ENCODE data around the gene SPSB3.
A peak's percentile ranks its signal among the peaks of the same experiment; 100 is the strongest.

The SPSB3 gene

DNA sequence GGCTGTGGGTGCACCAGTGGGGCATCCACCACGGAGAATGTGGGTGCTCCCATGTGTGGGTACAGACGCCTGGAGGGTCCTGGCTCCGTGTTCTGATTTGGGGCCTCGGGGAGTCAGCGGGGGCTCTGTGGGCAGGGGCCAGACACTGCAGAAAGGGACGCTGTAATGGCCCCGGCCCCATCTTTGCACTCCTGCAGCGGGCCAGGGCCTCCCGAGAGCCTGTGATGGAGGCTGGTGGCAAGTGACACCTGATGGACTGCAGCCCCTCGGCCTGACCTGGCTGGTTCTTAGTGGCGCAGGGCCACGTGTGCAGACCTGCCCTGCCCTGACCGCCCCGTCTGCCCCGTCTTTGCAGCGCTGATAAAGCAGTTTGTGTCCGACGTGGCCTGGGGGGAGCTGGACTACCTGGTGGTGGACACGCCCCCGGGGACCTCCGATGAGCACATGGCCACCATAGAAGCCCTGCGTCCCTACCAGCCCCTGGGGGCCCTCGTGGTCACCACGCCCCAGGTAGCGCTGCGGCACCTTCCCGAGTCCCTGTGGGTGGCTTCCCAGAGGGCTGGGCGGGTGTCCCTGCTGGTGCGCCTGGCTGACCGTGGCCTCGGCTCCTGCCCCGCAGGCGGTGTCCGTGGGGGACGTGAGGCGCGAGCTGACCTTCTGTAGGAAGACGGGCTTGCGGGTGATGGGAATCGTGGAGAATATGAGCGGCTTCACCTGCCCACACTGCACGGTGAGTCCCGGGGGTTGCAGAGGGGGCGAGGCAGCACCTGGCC lies 5.1 kb upstream of the SPSB3 start:
- no peak overlapping the region for H3K9ac ChIP-seq (ENCODE audit: low read depth, low read length)
- H3K4me1 ChIP-seq (ENCODE audit: insufficient read depth, low read length) = no peaks in the 10 kb centered on the region
- H3K36me3 ChIP-seq (ENCODE audit: insufficient read depth, low read length) = no peaks in the 10 kb centered on the region
- no peaks in the 10 kb centered on the region for H3K9me3 ChIP-seq (ENCODE audit: control insufficient read depth, insufficient read depth, low read length)

GRCh38 chr16:1787056-1787321 lies 4.6 kb upstream of the SPSB3 start:
- no peak overlapping the region for H3K9ac ChIP-seq (ENCODE audit: low read depth, low read length)
- no peaks in the 10 kb centered on the region for H3K36me3 ChIP-seq (ENCODE audit: insufficient read depth, low read length)
- H3K4me1 ChIP-seq (ENCODE audit: insufficient read depth, low read length) = no peaks in the 10 kb centered on the region
- H3K9me3 ChIP-seq (ENCODE audit: control insufficient read depth, insufficient read depth, low read length) = no peaks in the 10 kb centered on the region

DNA sequence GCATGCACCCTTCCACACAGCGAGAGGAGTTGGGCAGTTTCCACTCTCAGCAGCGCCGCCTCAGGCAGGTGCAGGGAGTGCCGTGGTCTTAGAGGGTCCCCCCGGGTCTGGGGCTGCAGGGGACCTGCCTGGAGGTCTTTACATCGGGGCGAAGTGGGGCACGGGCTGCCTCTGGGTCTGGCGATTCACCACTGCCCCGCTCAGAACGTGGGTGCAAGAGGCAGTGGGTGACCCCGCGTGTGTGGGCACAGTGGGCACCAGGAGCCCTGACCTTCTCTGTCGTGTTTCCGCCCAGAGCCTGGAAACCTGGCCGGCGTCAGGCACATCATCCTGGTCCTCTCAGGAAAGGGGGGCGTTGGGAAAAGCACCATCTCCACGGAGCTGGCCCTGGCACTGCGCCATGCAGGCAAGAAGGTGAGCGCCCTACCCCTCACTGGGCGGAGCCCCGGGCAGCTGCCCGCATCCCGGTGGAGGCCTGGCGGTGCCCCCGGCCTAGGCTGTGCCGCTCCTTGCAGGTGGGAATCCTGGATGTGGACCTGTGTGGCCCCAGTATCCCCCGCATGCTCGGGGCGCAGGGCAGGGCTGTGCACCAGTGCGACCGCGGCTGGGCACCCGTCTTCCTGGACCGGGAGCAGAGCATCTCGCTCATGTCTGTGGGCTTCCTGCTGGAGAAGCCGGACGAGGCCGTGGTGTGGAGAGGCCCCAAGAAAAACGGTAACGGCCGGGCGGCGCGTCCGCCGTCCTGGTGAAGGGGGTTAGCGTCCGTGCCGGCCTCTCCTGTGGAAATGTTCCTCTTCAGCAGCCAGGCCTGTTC lies 4.1 kb upstream of the SPSB3 start:
- H3K4me1 ChIP-seq (ENCODE audit: insufficient read depth, low read length) = no peaks in the 10 kb centered on the region; the same call in 1 of the 2 replicates
- H3K36me3 ChIP-seq (ENCODE audit: insufficient read depth, low read length) = no peaks in the 10 kb centered on the region
- no peak overlapping the region for H3K9ac ChIP-seq (ENCODE audit: low read depth, low read length)
- no peaks in the 10 kb centered on the region for H3K9me3 ChIP-seq (ENCODE audit: control insufficient read depth, insufficient read depth, low read length)

- H3K9ac ChIP-seq (ENCODE audit: low read depth, low read length) = no peak overlapping the region
- no peaks in the 10 kb centered on the region; the same call in 1 of the 2 replicates for H3K4me1 ChIP-seq (ENCODE audit: insufficient read depth, low read length)
- no peaks in the 10 kb centered on the region for H3K36me3 ChIP-seq (ENCODE audit: insufficient read depth, low read length)
- no peaks in the 10 kb centered on the region for H3K9me3 ChIP-seq (ENCODE audit: control insufficient read depth, insufficient read depth, low read length)
Measured at GRCh38 chr16:1785846-1786170, 3.4 kb upstream of the SPSB3 start.

DNA sequence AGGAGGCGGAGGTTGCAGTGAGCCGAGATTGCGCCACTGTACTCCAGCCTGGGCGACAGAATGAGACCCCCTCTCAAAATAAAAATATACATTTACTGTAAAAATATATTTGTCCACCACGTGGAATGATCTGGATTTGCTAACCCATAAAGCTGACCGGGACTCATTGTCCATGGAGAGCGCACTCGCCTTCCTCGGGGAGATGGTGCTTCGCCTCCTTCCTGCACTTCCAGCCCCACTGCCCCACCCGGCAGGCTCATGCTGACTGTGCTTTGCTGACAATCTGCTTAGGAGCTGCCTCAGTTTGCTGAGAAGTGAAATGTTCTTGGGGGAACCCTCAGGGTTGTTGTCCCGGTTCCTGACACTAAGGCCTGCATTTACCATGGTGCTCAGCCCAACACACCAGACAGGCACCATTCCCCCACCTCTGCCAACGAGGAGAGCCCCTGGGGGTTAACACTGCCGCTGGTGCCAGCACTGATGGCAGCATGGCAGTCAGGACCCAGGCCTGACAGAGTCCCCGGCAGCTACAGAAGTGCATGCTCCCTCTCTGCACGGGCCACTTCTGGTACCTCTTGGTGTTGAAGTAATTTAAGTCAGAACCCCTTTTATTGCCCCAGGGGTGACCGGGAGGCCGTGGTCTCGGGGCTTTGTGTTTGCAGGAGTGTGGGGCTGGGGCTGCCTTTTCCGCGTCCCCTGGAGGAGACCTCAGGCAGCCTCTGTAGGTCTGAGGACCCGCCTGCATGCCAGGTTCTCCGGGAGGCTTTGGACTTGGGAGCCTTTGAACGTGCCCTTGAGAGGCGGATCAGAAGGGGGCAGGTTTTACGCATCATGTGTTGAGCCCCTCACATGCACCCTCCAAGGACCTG lies 2.8 kb upstream of the SPSB3 start:
- Histone ChIP-seq H3K9ac (ENCODE audit: low read depth, low read length) (no peak overlapping the region), H3K36me3 (ENCODE audit: insufficient read depth, low read length) (no peaks in the 10 kb centered on the region), H3K4me1 (ENCODE audit: insufficient read depth, low read length) (no peaks in the 10 kb centered on the region; the same call in 1 of the 2 replicates), H3K9me3 (ENCODE audit: control insufficient read depth, insufficient read depth, low read length) (no peaks in the 10 kb centered on the region)

DNA sequence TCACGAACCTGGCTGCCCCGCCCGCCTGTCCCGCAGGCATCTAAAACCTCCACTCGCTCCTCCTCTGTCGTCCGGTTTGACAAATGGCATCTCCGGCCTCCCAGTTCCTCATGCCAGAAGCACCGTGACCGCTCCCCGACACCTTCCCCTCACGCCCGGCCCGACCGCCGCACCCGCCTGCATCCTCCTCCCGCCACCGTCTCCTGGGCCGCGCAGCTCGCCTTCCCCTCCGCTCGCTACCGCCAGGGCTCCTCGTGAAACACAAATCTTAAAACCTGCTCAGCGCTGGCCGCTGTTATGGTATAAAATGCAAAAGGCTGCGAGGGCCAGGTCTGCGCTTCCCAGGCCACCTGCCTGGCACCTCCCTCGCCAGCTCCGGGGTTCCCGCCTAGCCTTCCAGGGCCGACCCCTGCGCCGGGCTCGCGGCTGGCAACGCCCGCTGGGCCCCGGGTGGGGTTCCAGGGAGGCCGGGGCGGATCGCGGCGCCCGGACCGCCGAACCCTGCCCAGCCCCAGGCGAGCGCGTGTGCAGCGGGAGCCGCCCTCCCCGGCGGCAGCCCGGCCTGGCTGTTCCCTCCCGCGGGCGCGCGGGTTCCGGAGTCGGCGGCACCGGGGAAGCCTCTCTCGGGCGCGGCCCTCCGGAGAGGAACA lies 488 bp downstream of the SPSB3 start:
- peak overlapping the region; percentile 61 for H3K9ac ChIP-seq (ENCODE audit: low read depth, low read length)
- no peaks in the 10 kb centered on the region for H3K9me3 ChIP-seq (ENCODE audit: control insufficient read depth, insufficient read depth, low read length)
- H3K36me3 ChIP-seq (ENCODE audit: insufficient read depth, low read length) = no peaks in the 10 kb centered on the region; the same call in none of the 2 replicates
- no peaks in the 10 kb centered on the region; the same call in 1 of the 2 replicates for H3K4me1 ChIP-seq (ENCODE audit: insufficient read depth, low read length)

DNA sequence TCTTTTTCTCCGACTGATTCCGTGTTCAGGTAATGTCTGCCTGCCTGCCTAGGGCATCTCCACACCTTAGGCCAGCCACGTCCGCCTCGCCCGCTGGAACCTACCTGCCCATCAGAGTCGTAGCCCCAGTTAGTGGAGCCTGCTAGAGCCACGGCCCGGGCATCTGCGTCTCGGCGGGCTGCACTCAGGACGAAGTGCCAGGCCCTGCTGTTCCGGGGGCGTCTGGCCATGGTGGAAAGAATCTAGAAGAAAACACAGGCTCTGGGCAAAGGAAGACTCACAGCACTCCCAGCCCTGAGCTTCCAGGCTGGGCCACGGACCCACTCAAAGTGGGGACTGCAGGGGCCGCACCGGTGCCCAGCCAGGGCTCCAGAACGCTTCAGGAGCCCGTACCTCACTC lies 1.1 kb downstream of the SPSB3 start:
- peak overlapping the region; percentile 61 for H3K9ac ChIP-seq (ENCODE audit: low read depth, low read length)
- H3K36me3 ChIP-seq (ENCODE audit: insufficient read depth, low read length) = no peaks in the 10 kb centered on the region; the same call in none of the 2 replicates
- H3K4me1 ChIP-seq (ENCODE audit: insufficient read depth, low read length) = no peaks in the 10 kb centered on the region; the same call in 1 of the 2 replicates
- H3K9me3 ChIP-seq (ENCODE audit: control insufficient read depth, insufficient read depth, low read length) = no peaks in the 10 kb centered on the region

GRCh38 chr16:1780677-1781072 lies 1.7 kb downstream of the SPSB3 start:
- no peak overlapping the region for H3K9ac ChIP-seq (ENCODE audit: low read depth, low read length)
- no peaks in the 10 kb centered on the region; the same call in 1 of the 2 replicates for H3K4me1 ChIP-seq (ENCODE audit: insufficient read depth, low read length)
- no peaks in the 10 kb centered on the region for H3K9me3 ChIP-seq (ENCODE audit: control insufficient read depth, insufficient read depth, low read length)
- H3K36me3 ChIP-seq (ENCODE audit: insufficient read depth, low read length) = no peaks in the 10 kb centered on the region; the same call in none of the 2 replicates

DNA sequence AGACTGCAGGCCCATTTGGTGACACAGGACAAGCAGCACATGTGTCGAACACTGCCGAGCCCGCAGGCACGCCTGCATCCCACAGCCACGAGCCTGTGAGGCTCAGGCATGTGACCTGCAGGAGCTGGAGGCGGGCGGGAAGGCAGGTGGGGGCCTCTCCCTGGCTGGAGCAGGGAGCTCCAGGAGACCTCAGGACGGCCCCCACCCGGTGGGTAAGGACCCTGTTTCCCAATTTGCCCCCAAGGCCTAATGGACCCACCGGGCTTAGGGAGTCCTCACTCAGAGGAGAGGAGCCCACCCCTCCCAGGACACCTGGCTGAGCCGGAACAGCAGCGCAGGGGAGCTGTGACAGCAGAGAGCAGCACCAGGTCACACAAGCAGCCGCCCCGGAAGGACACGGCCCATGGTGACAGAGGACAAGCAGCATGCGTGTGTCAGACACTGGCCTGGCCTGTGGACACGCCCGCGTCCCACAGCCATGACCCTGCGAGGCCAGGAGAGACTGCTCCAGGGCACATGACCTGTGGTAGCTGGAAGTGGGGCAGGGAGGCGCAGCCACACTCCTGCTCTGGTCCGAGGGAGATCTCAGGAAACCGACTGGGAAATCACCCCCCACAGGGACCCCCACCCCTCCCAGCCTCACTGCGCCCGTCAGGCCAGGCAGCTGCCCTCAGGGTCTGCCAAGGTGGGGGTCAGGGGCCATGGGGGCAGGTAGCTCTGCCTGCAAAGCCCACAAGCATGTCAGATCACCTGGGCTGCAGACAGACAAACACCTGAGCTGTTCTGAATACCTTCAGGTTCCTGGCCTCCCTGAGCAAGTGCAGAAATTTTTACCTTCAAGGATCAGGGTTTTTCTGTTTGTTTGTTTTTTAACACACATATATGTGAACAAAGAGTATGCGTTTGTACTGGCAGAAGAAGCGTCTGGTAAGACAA lies 2.4 kb downstream of the SPSB3 start:
- no peak overlapping the region for H3K9ac ChIP-seq (ENCODE audit: low read depth, low read length)
- H3K4me1 ChIP-seq (ENCODE audit: insufficient read depth, low read length) = no peaks in the 10 kb centered on the region; the same call in 1 of the 2 replicates
- no peaks in the 10 kb centered on the region; the same call in none of the 2 replicates for H3K36me3 ChIP-seq (ENCODE audit: insufficient read depth, low read length)
- no peaks in the 10 kb centered on the region for H3K9me3 ChIP-seq (ENCODE audit: control insufficient read depth, insufficient read depth, low read length)

- Histone ChIP-seq H3K4me1 (ENCODE audit: insufficient read depth, low read length) (no peaks in the 10 kb centered on the region; the same call in 1 of the 2 replicates), H3K36me3 (ENCODE audit: insufficient read depth, low read length) (no peaks in the 10 kb centered on the region; the same call in none of the 2 replicates), H3K9me3 (ENCODE audit: control insufficient read depth, insufficient read depth, low read length) (no peaks in the 10 kb centered on the region), H3K9ac (ENCODE audit: low read depth, low read length) (no peak overlapping the region)
Measured at GRCh38 chr16:1779234-1779701, 3.1 kb downstream of the SPSB3 start.

- Histone ChIP-seq H3K36me3 (ENCODE audit: insufficient read depth, low read length) (no peaks in the 10 kb centered on the region; the same call in none of the 2 replicates), H3K4me1 (ENCODE audit: insufficient read depth, low read length) (no peaks in the 10 kb centered on the region; the same call in 1 of the 2 replicates), H3K9me3 (ENCODE audit: control insufficient read depth, insufficient read depth, low read length) (no peaks in the 10 kb centered on the region), H3K9ac (ENCODE audit: low read depth, low read length) (no peak overlapping the region)
Measured at GRCh38 chr16:1778200-1779179, 3.9 kb downstream of the SPSB3 start.

Measured in ES-I3 (cell line).